Caco-2 (cell line): ENCODE measurements around the gene ERI3. TPM values are rescaled to one million over a fixed set of nuclear protein-coding genes. Genes with fewer than 3 reads are reported as not detected.

Experiments
- BruUV-seq: library from RNA; stranded (reverse); fragments of 400-500 nt; replicated peaks from 2 replicates; lab custom pipeline; 2021; lab: Mats Ljungman, UMichigan
- CTCF ChIA-PET: fragments of 300-600 bp; sonication (Branson Sonifier 250); formaldehyde crosslinking; loops from one replicate; lab custom pipeline; 2022; ENCODE audit warnings: antibody characterized with exemption; lab: Charles Lee
- POLR2A ChIA-PET: fragments of 300-600 bp; sonication (Branson Sonifier 250); formaldehyde crosslinking; loops from one replicate; lab custom pipeline; 2022; ENCODE audit warnings: antibody characterized with exemption; lab: Charles Lee
- DNase-seq, 2 experiments: peaks; one replicate each; pipeline versions ENCODE4 v3.0.0 to v3.0.0-alpha.2; 2020 to 2022
- H3K27me3 ChIP-seq: replicated peaks from 2 replicates; pipeline ENCODE4 v1.6.0; 2011; ENCODE audit warnings: low read length; ENCODE audit not compliant: control insufficient read depth, insufficient read depth
- H3K36me3 ChIP-seq: 2 replicates; pipeline ENCODE4 v1.5.1; 2011; ENCODE audit warnings: low read length; ENCODE audit not compliant: control insufficient read depth, insufficient read depth
- H3K4me1 ChIP-seq: fragments of 250-450 bp; sonication (Bioruptor Pico); 2 replicates; pipeline ENCODE4 v1.5.1; 2020; ENCODE audit warnings: mild to moderate bottlenecking
- H3K4me3 ChIP-seq: 2 replicates; pipeline ENCODE4 v1.5.1; 2011; ENCODE audit warnings: low read depth, mild to moderate bottlenecking, control low read depth, low read length
- H3K9me3 ChIP-seq: fragments of 250-450 bp; sonication (Bioruptor Pico); 2 replicates; pipeline ENCODE4 v1.5.1; 2020; ENCODE audit warnings: mild to moderate bottlenecking, moderate library complexity
- H3K27ac Mint-ChIP-seq: one replicate; pipeline ENCODE4 v1.8.0; 2022; ENCODE audit warnings: mixed read lengths; ENCODE audit not compliant: unreplicated experiment
- H3K27me3 Mint-ChIP-seq: one replicate; pipeline ENCODE4 v1.8.0; 2022; ENCODE audit warnings: mixed read lengths; ENCODE audit not compliant: insufficient read depth, unreplicated experiment
- H3K36me3 Mint-ChIP-seq: one replicate; pipeline ENCODE4 v1.8.0; 2022; ENCODE audit warnings: mild to moderate bottlenecking, mixed read lengths; ENCODE audit not compliant: insufficient read depth, unreplicated experiment
- H3K4me1 Mint-ChIP-seq: one replicate; pipeline ENCODE4 v1.8.0; 2022; ENCODE audit warnings: low read depth, mixed read lengths; ENCODE audit not compliant: unreplicated experiment
- H3K4me3 Mint-ChIP-seq: one replicate; pipeline ENCODE4 v1.8.0; 2022; ENCODE audit warnings: mild to moderate bottlenecking, moderate library complexity, mixed read lengths; ENCODE audit not compliant: unreplicated experiment
- H3K9me3 Mint-ChIP-seq: one replicate; pipeline ENCODE4 v1.8.0; 2022; ENCODE audit warnings: mixed read lengths; ENCODE audit not compliant: unreplicated experiment
- intact Hi-C: fragments of 100-400 bp; cut with micrococcal nuclease; formaldehyde crosslinking; loops from one replicate; pipeline ENCODE4 v1.10.0; 2022; ENCODE audit not compliant: unreplicated experiment
- total RNA-seq: library from RNA; stranded (reverse); gene quantifications from 2 replicates; pipeline ENCODE4 v1.2.3, GENCODE V29; 2022
- TF ChIP-seq, protein P1 (sequence below), 2 experiments: fragments of 200-600 bp in 1 of 2; IDR thresholded peaks; 1 replicate in 1 of 2; 2 replicates in 1 of 2; pipeline versions ENCODE4 v1.5.1 to v1.8.0; 2011 to 2022; ENCODE audit warnings: antibody characterized with exemption in 1 of 2, control low read depth in 1 of 2, inconsistent platforms in 1 of 2, low read depth in 1 of 2, low read length in 1 of 2, mild to moderate bottlenecking in 1 of 2, moderate library complexity in 1 of 2; ENCODE audit not compliant: insufficient read depth in 1 of 2, severe bottlenecking in 1 of 2, unreplicated experiment in 1 of 2

ERI3 gene
- total RNA-seq, 1 experiment from 2014 or later, result 38.2 TPM

DNA sequence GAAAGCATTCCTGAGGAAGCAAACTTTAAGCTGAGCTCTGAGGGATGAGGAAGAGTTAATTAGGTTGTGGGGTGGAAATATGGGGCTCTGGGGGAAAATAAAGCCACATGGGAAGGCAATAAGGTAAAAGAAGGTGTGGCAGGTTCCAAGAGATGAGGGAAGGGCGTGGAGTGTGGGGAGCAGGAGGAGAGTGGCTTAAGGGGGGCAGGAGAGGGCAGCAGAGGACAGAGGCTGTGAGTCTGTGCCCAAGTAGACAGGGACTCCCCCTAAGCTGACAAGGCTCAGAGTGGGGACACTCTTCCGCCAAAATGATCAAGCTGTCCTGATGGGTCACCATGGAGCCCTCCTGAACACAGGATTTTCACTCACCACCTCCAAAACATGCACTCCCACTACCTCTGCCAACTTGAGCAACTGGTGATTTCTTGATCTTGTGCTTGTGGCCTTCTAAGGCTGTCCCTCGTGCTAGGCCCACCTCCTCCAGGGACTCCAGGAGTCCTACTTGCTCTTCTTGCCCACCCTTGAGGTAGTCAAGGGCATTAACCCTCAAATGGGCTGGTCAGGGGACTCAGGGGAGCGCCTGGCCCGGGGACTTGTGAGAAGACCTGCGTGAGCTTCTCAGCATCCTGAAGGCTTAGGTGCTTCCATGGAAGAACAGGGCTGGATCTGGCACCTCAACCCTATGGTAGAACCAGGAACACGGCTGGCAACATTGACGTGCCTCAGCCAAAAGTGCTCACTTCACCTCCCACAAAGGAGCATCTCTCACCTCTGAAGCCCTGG lies 118.4 kb downstream of the ERI3 start:
- Histone ChIP-seq H3K27me3 (no peaks in the 10 kb centered on the region), H3K4me1 (no peaks in the 10 kb centered on the region), H3K9me3 (no peaks in the 10 kb centered on the region), H3K36me3 (0 out of 2 replicates have a peak, but pooled peaks cover 1% of the 10 kb centered on the region), H3K4me3 (no peak overlapping the region)
- CTCF ChIA-PET, result interaction anchor here (0.9 to 1.1 kb wide), 2 partner anchors 14 to 58 kb away, joined by 3 read pairs; no protein-coding TSS in a partner anchor
- Mint-ChIP-seq H3K36me3 (no peaks in the 10 kb centered on the region), H3K4me3 (no peak overlapping the region), H3K9me3 (no peaks in the 10 kb centered on the region), H3K4me1 (no peaks in the 10 kb centered on the region), H3K27me3 (no peaks in the 10 kb centered on the region), H3K27ac (no peak overlapping the region)
- POLR2A ChIA-PET, result no interaction called here
- no peak for DNase-seq
- BruUV-seq, result no TSS peak
- TF ChIP-seq, protein P1, sequence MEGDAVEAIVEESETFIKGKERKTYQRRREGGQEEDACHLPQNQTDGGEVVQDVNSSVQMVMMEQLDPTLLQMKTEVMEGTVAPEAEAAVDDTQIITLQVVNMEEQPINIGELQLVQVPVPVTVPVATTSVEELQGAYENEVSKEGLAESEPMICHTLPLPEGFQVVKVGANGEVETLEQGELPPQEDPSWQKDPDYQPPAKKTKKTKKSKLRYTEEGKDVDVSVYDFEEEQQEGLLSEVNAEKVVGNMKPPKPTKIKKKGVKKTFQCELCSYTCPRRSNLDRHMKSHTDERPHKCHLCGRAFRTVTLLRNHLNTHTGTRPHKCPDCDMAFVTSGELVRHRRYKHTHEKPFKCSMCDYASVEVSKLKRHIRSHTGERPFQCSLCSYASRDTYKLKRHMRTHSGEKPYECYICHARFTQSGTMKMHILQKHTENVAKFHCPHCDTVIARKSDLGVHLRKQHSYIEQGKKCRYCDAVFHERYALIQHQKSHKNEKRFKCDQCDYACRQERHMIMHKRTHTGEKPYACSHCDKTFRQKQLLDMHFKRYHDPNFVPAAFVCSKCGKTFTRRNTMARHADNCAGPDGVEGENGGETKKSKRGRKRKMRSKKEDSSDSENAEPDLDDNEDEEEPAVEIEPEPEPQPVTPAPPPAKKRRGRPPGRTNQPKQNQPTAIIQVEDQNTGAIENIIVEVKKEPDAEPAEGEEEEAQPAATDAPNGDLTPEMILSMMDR (IDR thresholded peaks at IDR 0.05; ENCODE audit: insufficient read depth in 1 of 2, low read depth in 1 of 2, low read length in 1 of 2, severe bottlenecking in 1 of 2, unreplicated experiment in 1 of 2), result peak in 1 of 2 experiments; percentile 23
- intact Hi-C loops, result no loop called here

DNA sequence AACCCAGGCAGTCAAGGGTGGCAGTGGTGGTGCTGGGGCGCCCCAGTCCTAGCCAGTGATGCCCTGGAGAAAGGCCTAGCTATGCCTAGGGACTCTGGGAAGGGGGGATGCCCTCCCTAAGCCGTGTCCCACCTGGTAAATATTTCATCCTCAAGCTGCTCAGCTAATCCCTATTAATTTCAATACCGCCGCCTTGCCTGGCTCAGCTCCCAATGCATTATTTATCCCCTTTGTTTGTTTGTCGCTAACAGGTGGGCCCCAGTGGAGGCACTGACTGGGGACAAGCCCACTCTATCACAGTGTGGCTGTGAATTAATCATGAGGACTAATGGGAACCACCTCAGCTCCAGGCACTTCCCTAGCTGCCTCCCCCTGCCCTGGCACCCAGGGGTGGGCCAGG lies 119.2 kb downstream of the ERI3 start:
- H3K27ac Mint-ChIP-seq, result no peak overlapping the region
- Histone ChIP-seq H3K4me3 (no peak overlapping the region), H3K36me3 (0 out of 2 replicates have a peak, but pooled peaks cover 1% of the 10 kb centered on the region), H3K9me3 (no peaks in the 10 kb centered on the region), H3K4me1 (no peaks in the 10 kb centered on the region), H3K27me3 (no peaks in the 10 kb centered on the region)
- no peaks in the 10 kb centered on the region for H3K27me3 Mint-ChIP-seq
- ChIA-PET POLR2A (no interaction called here), CTCF (no interaction called here)
- H3K4me3 Mint-ChIP-seq, result no peak overlapping the region
- no peaks in the 10 kb centered on the region for H3K36me3 Mint-ChIP-seq
- intact Hi-C loops, result no loop called here
- TF ChIP-seq, protein P1 (IDR thresholded peaks at IDR 0.05; ENCODE audit: insufficient read depth in 1 of 2, low read depth in 1 of 2, low read length in 1 of 2, severe bottlenecking in 1 of 2, unreplicated experiment in 1 of 2), result no peak
- no peaks in the 10 kb centered on the region for H3K9me3 Mint-ChIP-seq
- no peak for DNase-seq
- no peaks in the 10 kb centered on the region for H3K4me1 Mint-ChIP-seq
- BruUV-seq, result no TSS peak

DNA sequence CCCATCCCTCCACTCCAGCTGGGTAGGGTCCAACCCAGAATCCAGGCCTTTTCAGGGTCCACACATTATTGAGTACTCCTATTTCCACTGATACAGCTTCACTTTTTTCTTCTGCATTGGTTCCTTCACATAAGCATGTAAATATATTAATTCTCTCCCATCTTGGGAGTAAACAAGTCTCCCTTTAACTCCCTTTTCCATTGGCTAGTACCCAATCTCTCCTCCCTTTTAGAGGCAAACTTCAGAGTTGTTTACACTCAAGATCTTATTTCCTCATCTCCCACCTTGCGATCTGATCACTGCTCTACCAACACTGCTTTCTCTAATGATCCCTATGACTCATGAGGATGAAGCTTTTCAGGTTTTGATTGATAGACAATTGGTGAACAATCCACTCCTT lies 121.5 kb downstream of the ERI3 start:
- H3K4me3 ChIP-seq, result no peak overlapping the region
- intact Hi-C loops, result no loop called here
- no peaks in the 10 kb centered on the region for H3K36me3 Mint-ChIP-seq
- no TSS peak for BruUV-seq
- POLR2A ChIA-PET, result no interaction called here
- H3K27me3 ChIP-seq, result no peaks in the 10 kb centered on the region
- TF ChIP-seq, protein P1 (IDR thresholded peaks at IDR 0.05; ENCODE audit: insufficient read depth in 1 of 2, low read depth in 1 of 2, low read length in 1 of 2, severe bottlenecking in 1 of 2, unreplicated experiment in 1 of 2), result no peak
- no peaks in the 10 kb centered on the region for H3K4me1 ChIP-seq
- no peak overlapping the region for H3K4me3 Mint-ChIP-seq
- no peak for DNase-seq
- CTCF ChIA-PET, result no interaction called here
- no peaks in the 10 kb centered on the region for H3K4me1 Mint-ChIP-seq
- H3K27ac Mint-ChIP-seq, result no peak overlapping the region
- no peaks in the 10 kb centered on the region for H3K27me3 Mint-ChIP-seq
- H3K36me3 ChIP-seq, result 0 out of 2 replicates have a peak, but pooled peaks cover 1% of the 10 kb centered on the region
- no peaks in the 10 kb centered on the region for H3K9me3 ChIP-seq
- H3K9me3 Mint-ChIP-seq, result no peaks in the 10 kb centered on the region
